WTC11 (cell line): ENCODE measurements around the gene TET1. TPM values are rescaled to one million over a fixed set of nuclear protein-coding genes. Genes with fewer than 3 reads are reported as not detected.
A peak's percentile ranks its signal among the peaks of the same experiment; 100 is the strongest.

ENCODE experiments used
- ATAC-seq: fragments of 200-7000 bp; cut with Tn5 transposase; 2 replicates; pipeline ENCODE4 v1.10.0; 2021; ENCODE audit warnings: mild to moderate bottlenecking, moderate library complexity
- CTCF ChIA-PET: fragments of 300-600 bp; sonication (Branson Sonifier 250); formaldehyde crosslinking; loops from one replicate; lab custom pipeline; 2021; ENCODE audit warnings: antibody characterized with exemption; lab: Charles Lee
- POLR2A ChIA-PET: fragments of 350-600 bp; sonication (Branson Sonifier 250); formaldehyde crosslinking; loops from one replicate; lab custom pipeline; 2021; ENCODE audit warnings: antibody characterized with exemption; lab: Charles Lee
- DNase-seq: peaks from one replicate; pipeline ENCODE4 v3.0.0; 2021; ENCODE audit warnings: low spot score
- H3K27ac Mint-ChIP-seq: 2 replicates; pipeline ENCODE4 v1.8.0; 2021; ENCODE audit warnings: mixed read lengths
- H3K27me3 Mint-ChIP-seq: 2 replicates; pipeline ENCODE4 v1.8.0; 2021; ENCODE audit warnings: low read depth, mild to moderate bottlenecking, moderate library complexity, mixed read lengths
- H3K36me3 Mint-ChIP-seq: 2 replicates; pipeline ENCODE4 v1.8.0; 2021; ENCODE audit warnings: mixed read lengths
- H3K4me1 Mint-ChIP-seq: 2 replicates; pipeline ENCODE4 v1.8.0; 2022; ENCODE audit warnings: mixed read lengths
- H3K4me3 Mint-ChIP-seq: 2 replicates; pipeline ENCODE4 v1.8.0; 2021; ENCODE audit warnings: mild to moderate bottlenecking, moderate library complexity, mixed read lengths
- H3K9me3 Mint-ChIP-seq: 2 replicates; pipeline ENCODE4 v1.8.0; 2021; ENCODE audit warnings: mixed read lengths
- ESRRA ChIP-seq: sonication (generic); formaldehyde crosslinking; IDR thresholded peaks from 2 replicates; pipeline ENCODE4 v1.8.1; 2022; ENCODE audit warnings: mild to moderate bottlenecking, missing genetic modification reagents, borderline replicate concordance
- FOXP1 ChIP-seq: sonication (generic); formaldehyde crosslinking; IDR thresholded peaks from 2 replicates; pipeline ENCODE4 v1.8.0; 2022; ENCODE audit warnings: missing genetic modification reagents, mild to moderate bottlenecking, moderate library complexity, borderline replicate concordance
- JAZF1 ChIP-seq: fragments of 250-450 bp; sonication (Bioruptor Pico); IDR thresholded peaks from 2 replicates; pipeline ENCODE4 v1.9.0; 2021; ENCODE audit warnings: moderate library complexity, mild to moderate bottlenecking, inconsistent platforms
- NFATC4 ChIP-seq: fragments of 250-450 bp; sonication (Bioruptor Pico); IDR thresholded peaks from 2 replicates; pipeline ENCODE4 v1.9.0; 2021; ENCODE audit warnings: mild to moderate bottlenecking
- NR1H2 ChIP-seq: sonication (generic); formaldehyde crosslinking; IDR thresholded peaks from 2 replicates; pipeline ENCODE4 v1.9.0; 2021; ENCODE audit warnings: mild to moderate bottlenecking, moderate library complexity, missing genetic modification reagents
- RELA ChIP-seq: sonication (generic); formaldehyde crosslinking; IDR thresholded peaks from 2 replicates; pipeline ENCODE4 v1.8.1; 2022; ENCODE audit warnings: missing genetic modification reagents, mild to moderate bottlenecking, borderline replicate concordance
- SMAD3 ChIP-seq: sonication (generic); formaldehyde crosslinking; IDR thresholded peaks from 2 replicates; pipeline ENCODE4 v1.8.0; 2022; ENCODE audit warnings: missing genetic modification reagents, mild to moderate bottlenecking, borderline replicate concordance
- ZNF317 ChIP-seq: sonication (generic); formaldehyde crosslinking; IDR thresholded peaks from 2 replicates; pipeline ENCODE4 v1.8.1; 2023; ENCODE audit warnings: low read depth, mild to moderate bottlenecking, moderate library complexity, missing genetic modification reagents, borderline replicate concordance
- ZNF423 ChIP-seq: fragments of 250-450 bp; sonication (Bioruptor Pico); IDR thresholded peaks from 2 replicates; pipeline ENCODE4 v2.1.2; 2022; ENCODE audit warnings: mild to moderate bottlenecking, moderate library complexity
- ZNF671 ChIP-seq: fragments of 250-450 bp; sonication (Bioruptor Pico); IDR thresholded peaks from 2 replicates; pipeline ENCODE4 v1.8.0; 2021; ENCODE audit warnings: mild to moderate bottlenecking
- total RNA-seq: library from RNA; stranded (reverse); gene quantifications from 3 replicates; pipeline ENCODE4 v1.2.3, GENCODE V29; 2021
- TF ChIP-seq, protein P1 (sequence below): sonication (generic); formaldehyde crosslinking; IDR thresholded peaks from 2 replicates; pipeline ENCODE4 v1.8.1; 2023; ENCODE audit warnings: mild to moderate bottlenecking, missing genetic modification reagents
- TF ChIP-seq, protein P2 (sequence below): sonication (generic); formaldehyde crosslinking; IDR thresholded peaks from 2 replicates; pipeline ENCODE4 v1.8.1; 2023; ENCODE audit warnings: mild to moderate bottlenecking, moderate library complexity, missing genetic modification reagents
- TF ChIP-seq, protein P3 (sequence below): fragments of 250-450 bp; sonication (Bioruptor Pico); IDR thresholded peaks from 2 replicates; pipeline ENCODE4 v1.9.0; 2021; ENCODE audit warnings: mild to moderate bottlenecking
- TF ChIP-seq, protein P4 (sequence below): fragments of 250-450 bp; sonication (Bioruptor Pico); IDR thresholded peaks from 2 replicates; pipeline ENCODE4 v1.9.0; 2021; ENCODE audit warnings: mild to moderate bottlenecking, borderline replicate concordance
- TF ChIP-seq, protein P5 (sequence below): fragments of 200-600 bp; IDR thresholded peaks from 2 replicates; pipeline ENCODE4 v1.8.0; 2022; ENCODE audit warnings: antibody characterized with exemption
- TF ChIP-seq, protein P6 (sequence below): sonication (generic); formaldehyde crosslinking; IDR thresholded peaks from 2 replicates; pipeline ENCODE4 v1.8.1; 2023; ENCODE audit warnings: mild to moderate bottlenecking, missing genetic modification reagents, borderline replicate concordance
- TF ChIP-seq, protein P7 (sequence below): sonication (generic); formaldehyde crosslinking; conservative IDR thresholded peaks from 2 replicates; pipeline ENCODE4 v1.8.1; 2023; ENCODE audit warnings: mild to moderate bottlenecking, low read depth, missing genetic modification reagents, moderate library complexity
- TF ChIP-seq, protein P8 (sequence below): sonication (generic); formaldehyde crosslinking; IDR thresholded peaks from 2 replicates; pipeline ENCODE4 v1.8.1; 2022; ENCODE audit warnings: missing genetic modification reagents, borderline replicate concordance

The TET1 gene
- total RNA-seq, 1 experiment from 2014 or later = 71.4 TPM

DNA sequence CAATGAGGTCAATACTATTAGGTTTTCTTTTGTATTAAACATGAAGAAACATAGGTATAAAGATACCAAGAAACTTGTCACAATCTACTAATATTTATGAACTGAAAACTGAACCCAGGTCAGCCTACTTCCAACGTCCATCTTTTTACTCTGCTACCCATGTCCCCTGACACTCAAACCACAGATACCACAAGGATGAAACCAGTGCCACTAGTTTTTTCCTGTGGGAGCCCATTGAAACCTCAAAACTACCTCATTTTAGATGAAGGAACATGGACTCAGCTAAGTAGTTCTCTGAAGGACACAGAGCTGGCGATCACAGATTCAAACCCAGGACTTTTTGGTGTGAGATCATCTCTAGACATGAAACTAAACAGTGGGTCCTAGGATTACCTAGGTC, 6.8 kb downstream of the TET1 start:
- H3K36me3 Mint-ChIP-seq = peaks cover 13% of the 10 kb centered on the region
- no peak for ATAC-seq
- CTCF ChIA-PET = interaction anchor here (0.6 kb wide), 1 partner anchor 17 kb away, joined by 4 read pairs; no protein-coding TSS in a partner anchor
- no peak overlapping the region for H3K4me3 Mint-ChIP-seq
- peaks cover 56% of the 10 kb centered on the region for H3K4me1 Mint-ChIP-seq
- peak overlapping the region; percentile 73 for H3K27ac Mint-ChIP-seq
- H3K9me3 Mint-ChIP-seq = no peaks in the 10 kb centered on the region
- no peak for DNase-seq
- TF ChIP-seq, protein P1, sequence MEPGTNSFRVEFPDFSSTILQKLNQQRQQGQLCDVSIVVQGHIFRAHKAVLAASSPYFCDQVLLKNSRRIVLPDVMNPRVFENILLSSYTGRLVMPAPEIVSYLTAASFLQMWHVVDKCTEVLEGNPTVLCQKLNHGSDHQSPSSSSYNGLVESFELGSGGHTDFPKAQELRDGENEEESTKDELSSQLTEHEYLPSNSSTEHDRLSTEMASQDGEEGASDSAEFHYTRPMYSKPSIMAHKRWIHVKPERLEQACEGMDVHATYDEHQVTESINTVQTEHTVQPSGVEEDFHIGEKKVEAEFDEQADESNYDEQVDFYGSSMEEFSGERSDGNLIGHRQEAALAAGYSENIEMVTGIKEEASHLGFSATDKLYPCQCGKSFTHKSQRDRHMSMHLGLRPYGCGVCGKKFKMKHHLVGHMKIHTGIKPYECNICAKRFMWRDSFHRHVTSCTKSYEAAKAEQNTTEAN = no peak
- no peak for TF ChIP-seq SMAD3
- TF ChIP-seq, protein P2, sequence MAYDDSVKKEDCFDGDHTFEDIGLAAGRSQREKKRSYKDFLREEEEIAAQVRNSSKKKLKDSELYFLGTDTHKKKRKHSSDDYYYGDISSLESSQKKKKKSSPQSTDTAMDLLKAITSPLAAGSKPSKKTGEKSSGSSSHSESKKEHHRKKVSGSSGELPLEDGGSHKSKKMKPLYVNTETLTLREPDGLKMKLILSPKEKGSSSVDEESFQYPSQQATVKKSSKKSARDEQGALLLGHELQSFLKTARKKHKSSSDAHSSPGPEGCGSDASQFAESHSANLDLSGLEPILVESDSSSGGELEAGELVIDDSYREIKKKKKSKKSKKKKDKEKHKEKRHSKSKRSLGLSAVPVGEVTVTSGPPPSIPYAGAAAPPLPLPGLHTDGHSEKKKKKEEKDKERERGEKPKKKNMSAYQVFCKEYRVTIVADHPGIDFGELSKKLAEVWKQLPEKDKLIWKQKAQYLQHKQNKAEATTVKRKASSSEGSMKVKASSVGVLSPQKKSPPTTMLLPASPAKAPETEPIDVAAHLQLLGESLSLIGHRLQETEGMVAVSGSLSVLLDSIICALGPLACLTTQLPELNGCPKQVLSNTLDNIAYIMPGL = no peak
- TF ChIP-seq, protein P3, sequence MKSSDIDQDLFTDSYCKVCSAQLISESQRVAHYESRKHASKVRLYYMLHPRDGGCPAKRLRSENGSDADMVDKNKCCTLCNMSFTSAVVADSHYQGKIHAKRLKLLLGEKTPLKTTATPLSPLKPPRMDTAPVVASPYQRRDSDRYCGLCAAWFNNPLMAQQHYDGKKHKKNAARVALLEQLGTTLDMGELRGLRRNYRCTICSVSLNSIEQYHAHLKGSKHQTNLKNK = no peak
- no peak for TF ChIP-seq FOXP1 (CRISPR knock-in tag)
- TF ChIP-seq, protein P4, sequence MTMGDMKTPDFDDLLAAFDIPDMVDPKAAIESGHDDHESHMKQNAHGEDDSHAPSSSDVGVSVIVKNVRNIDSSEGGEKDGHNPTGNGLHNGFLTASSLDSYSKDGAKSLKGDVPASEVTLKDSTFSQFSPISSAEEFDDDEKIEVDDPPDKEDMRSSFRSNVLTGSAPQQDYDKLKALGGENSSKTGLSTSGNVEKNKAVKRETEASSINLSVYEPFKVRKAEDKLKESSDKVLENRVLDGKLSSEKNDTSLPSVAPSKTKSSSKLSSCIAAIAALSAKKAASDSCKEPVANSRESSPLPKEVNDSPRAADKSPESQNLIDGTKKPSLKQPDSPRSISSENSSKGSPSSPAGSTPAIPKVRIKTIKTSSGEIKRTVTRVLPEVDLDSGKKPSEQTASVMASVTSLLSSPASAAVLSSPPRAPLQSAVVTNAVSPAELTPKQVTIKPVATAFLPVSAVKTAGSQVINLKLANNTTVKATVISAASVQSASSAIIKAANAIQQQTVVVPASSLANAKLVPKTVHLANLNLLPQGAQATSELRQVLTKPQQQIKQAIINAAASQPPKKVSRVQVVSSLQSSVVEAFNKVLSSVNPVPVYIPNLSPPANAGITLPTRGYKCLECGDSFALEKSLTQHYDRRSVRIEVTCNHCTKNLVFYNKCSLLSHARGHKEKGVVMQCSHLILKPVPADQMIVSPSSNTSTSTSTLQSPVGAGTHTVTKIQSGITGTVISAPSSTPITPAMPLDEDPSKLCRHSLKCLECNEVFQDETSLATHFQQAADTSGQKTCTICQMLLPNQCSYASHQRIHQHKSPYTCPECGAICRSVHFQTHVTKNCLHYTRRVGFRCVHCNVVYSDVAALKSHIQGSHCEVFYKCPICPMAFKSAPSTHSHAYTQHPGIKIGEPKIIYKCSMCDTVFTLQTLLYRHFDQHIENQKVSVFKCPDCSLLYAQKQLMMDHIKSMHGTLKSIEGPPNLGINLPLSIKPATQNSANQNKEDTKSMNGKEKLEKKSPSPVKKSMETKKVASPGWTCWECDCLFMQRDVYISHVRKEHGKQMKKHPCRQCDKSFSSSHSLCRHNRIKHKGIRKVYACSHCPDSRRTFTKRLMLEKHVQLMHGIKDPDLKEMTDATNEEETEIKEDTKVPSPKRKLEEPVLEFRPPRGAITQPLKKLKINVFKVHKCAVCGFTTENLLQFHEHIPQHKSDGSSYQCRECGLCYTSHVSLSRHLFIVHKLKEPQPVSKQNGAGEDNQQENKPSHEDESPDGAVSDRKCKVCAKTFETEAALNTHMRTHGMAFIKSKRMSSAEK (CRISPR knock-in tag) = no peak
- TF ChIP-seq ZNF317 = no peak
- TF ChIP-seq ZNF671 (CRISPR knock-in tag) = no peak
- no peak for TF ChIP-seq JAZF1 (CRISPR knock-in tag)
- TF ChIP-seq NFATC4 (CRISPR knock-in tag) = no peak
- TF ChIP-seq ZNF423 (CRISPR knock-in tag) = no peak
- TF ChIP-seq, protein P5, sequence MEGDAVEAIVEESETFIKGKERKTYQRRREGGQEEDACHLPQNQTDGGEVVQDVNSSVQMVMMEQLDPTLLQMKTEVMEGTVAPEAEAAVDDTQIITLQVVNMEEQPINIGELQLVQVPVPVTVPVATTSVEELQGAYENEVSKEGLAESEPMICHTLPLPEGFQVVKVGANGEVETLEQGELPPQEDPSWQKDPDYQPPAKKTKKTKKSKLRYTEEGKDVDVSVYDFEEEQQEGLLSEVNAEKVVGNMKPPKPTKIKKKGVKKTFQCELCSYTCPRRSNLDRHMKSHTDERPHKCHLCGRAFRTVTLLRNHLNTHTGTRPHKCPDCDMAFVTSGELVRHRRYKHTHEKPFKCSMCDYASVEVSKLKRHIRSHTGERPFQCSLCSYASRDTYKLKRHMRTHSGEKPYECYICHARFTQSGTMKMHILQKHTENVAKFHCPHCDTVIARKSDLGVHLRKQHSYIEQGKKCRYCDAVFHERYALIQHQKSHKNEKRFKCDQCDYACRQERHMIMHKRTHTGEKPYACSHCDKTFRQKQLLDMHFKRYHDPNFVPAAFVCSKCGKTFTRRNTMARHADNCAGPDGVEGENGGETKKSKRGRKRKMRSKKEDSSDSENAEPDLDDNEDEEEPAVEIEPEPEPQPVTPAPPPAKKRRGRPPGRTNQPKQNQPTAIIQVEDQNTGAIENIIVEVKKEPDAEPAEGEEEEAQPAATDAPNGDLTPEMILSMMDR = no peak
- no peak for TF ChIP-seq RELA (CRISPR knock-in tag)
- TF ChIP-seq NR1H2 = no peak
- TF ChIP-seq ESRRA = no peak
- POLR2A ChIA-PET = no interaction called here
- H3K27me3 Mint-ChIP-seq = no peaks in the 10 kb centered on the region; the same call in 1 of the 2 replicates

DNA sequence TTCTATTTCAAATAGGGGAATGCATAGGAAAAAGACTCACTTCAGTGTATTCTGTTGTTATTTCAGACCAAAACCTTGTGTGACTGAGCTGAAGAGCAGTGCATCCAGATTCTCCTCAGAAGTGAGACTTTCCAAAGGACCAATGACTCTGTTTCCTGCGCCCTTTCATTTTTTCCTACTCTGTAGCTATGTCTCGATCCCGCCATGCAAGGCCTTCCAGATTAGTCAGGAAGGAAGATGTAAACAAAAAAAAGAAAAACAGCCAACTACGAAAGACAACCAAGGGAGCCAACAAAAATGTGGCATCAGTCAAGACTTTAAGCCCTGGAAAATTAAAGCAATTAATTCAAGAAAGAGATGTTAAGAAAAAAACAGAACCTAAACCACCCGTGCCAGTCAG, 12.0 kb downstream of the TET1 start:
- H3K27me3 Mint-ChIP-seq = no peaks in the 10 kb centered on the region
- peaks cover 13% of the 10 kb centered on the region for H3K4me1 Mint-ChIP-seq
- ATAC-seq = no peak
- POLR2A ChIA-PET = no interaction called here
- H3K4me3 Mint-ChIP-seq = no peak overlapping the region
- no peaks in the 10 kb centered on the region for H3K9me3 Mint-ChIP-seq
- peaks cover 37% of the 10 kb centered on the region for H3K36me3 Mint-ChIP-seq
- CTCF ChIA-PET = interaction anchor here (0.9 kb wide), 1 partner anchor 21 kb away, joined by 4 read pairs; no protein-coding TSS in a partner anchor
- H3K27ac Mint-ChIP-seq = peak overlapping the region; percentile 92
- no peak for DNase-seq
- TF ChIP-seq, protein P6, sequence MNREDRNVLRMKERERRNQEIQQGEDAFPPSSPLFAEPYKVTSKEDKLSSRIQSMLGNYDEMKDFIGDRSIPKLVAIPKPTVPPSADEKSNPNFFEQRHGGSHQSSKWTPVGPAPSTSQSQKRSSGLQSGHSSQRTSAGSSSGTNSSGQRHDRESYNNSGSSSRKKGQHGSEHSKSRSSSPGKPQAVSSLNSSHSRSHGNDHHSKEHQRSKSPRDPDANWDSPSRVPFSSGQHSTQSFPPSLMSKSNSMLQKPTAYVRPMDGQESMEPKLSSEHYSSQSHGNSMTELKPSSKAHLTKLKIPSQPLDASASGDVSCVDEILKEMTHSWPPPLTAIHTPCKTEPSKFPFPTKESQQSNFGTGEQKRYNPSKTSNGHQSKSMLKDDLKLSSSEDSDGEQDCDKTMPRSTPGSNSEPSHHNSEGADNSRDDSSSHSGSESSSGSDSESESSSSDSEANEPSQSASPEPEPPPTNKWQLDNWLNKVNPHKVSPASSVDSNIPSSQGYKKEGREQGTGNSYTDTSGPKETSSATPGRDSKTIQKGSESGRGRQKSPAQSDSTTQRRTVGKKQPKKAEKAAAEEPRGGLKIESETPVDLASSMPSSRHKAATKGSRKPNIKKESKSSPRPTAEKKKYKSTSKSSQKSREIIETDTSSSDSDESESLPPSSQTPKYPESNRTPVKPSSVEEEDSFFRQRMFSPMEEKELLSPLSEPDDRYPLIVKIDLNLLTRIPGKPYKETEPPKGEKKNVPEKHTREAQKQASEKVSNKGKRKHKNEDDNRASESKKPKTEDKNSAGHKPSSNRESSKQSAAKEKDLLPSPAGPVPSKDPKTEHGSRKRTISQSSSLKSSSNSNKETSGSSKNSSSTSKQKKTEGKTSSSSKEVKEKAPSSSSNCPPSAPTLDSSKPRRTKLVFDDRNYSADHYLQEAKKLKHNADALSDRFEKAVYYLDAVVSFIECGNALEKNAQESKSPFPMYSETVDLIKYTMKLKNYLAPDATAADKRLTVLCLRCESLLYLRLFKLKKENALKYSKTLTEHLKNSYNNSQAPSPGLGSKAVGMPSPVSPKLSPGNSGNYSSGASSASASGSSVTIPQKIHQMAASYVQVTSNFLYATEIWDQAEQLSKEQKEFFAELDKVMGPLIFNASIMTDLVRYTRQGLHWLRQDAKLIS = no peak
- TF ChIP-seq, protein P7, sequence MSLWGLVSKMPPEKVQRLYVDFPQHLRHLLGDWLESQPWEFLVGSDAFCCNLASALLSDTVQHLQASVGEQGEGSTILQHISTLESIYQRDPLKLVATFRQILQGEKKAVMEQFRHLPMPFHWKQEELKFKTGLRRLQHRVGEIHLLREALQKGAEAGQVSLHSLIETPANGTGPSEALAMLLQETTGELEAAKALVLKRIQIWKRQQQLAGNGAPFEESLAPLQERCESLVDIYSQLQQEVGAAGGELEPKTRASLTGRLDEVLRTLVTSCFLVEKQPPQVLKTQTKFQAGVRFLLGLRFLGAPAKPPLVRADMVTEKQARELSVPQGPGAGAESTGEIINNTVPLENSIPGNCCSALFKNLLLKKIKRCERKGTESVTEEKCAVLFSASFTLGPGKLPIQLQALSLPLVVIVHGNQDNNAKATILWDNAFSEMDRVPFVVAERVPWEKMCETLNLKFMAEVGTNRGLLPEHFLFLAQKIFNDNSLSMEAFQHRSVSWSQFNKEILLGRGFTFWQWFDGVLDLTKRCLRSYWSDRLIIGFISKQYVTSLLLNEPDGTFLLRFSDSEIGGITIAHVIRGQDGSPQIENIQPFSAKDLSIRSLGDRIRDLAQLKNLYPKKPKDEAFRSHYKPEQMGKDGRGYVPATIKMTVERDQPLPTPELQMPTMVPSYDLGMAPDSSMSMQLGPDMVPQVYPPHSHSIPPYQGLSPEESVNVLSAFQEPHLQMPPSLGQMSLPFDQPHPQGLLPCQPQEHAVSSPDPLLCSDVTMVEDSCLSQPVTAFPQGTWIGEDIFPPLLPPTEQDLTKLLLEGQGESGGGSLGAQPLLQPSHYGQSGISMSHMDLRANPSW (CRISPR knock-in tag) = no peak
- TF ChIP-seq, protein P8, sequence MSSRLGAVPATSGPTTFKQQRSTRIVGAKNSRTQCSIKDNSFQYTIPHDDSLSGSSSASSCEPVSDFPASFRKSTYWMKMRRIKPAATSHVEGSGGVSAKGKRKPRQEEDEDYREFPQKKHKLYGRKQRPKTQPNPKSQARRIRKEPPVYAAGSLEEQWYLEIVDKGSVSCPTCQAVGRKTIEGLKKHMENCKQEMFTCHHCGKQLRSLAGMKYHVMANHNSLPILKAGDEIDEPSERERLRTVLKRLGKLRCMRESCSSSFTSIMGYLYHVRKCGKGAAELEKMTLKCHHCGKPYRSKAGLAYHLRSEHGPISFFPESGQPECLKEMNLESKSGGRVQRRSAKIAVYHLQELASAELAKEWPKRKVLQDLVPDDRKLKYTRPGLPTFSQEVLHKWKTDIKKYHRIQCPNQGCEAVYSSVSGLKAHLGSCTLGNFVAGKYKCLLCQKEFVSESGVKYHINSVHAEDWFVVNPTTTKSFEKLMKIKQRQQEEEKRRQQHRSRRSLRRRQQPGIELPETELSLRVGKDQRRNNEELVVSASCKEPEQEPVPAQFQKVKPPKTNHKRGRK (CRISPR knock-in tag) = no peak
